Keratinocyte (primary cell): ENCODE results near the gene CRB2. TPM values are rescaled to one million over a fixed set of nuclear protein-coding genes. Genes with fewer than 3 reads are reported as not detected.

Experiments used
- DNase-seq: peaks from one replicate; pipeline ENCODE4 v3.0.0-alpha.2; 2011; ENCODE audit warnings: low read depth, missing footprints, low spot score
- FAIRE-seq: peaks from 2 replicates; lab custom pipeline; 2011; peaks lifted over from hg19 to GRCh38; lab: Jason Lieb, UNC
- H2AFZ ChIP-seq: 2 replicates; pipeline ENCODE4 v1.6.0; 2012; ENCODE audit warnings: low read length, control low read depth, inconsistent platforms; ENCODE audit not compliant: control insufficient read depth
- H3K27ac ChIP-seq: 2 replicates; pipeline ENCODE4 v1.5.1; 2011; ENCODE audit warnings: low read length; ENCODE audit not compliant: control insufficient read depth, insufficient read depth
- H3K27me3 ChIP-seq: 3 replicates; pipeline ENCODE4 v1.6.0; 2011; ENCODE audit warnings: low read length; ENCODE audit not compliant: control insufficient read depth, insufficient read depth; ENCODE audit errors: extremely low read depth
- H3K36me3 ChIP-seq, 2 experiments: 2 replicates in 1 of 2; 3 replicates in 1 of 2; pipeline ENCODE4 v1.5.1; 2011; ENCODE audit warnings: low read length in 2 of 2, mild to moderate bottlenecking in 1 of 2; ENCODE audit not compliant: control insufficient read depth in 2 of 2, insufficient read depth in 2 of 2; ENCODE audit errors: extremely low read depth in 1 of 2
- H3K4me1 ChIP-seq: 3 replicates; pipeline ENCODE4 v1.5.1; 2011; ENCODE audit warnings: low read length; ENCODE audit not compliant: control insufficient read depth, insufficient read depth; ENCODE audit errors: extremely low read depth
- H3K4me2 ChIP-seq: 3 replicates; pipeline ENCODE4 v1.6.0; 2011; ENCODE audit warnings: low read depth, low read length; ENCODE audit not compliant: control insufficient read depth, insufficient read depth; ENCODE audit errors: extremely low read depth
- H3K4me3 ChIP-seq, 3 experiments: fragments of 200-600 bp in 1 of 3; sonication (generic) in 1 of 3; 2 replicates in 2 of 3; 3 replicates in 1 of 3; pipeline ENCODE4 v1.5.1; 2011 to 2016; ENCODE audit warnings: low read length in 3 of 3, mild to moderate bottlenecking in 3 of 3, control low read depth in 2 of 3, inconsistent platforms in 1 of 3, low read depth in 1 of 3, mixed read lengths in 1 of 3, mixed run types in 1 of 3, moderate library complexity in 1 of 3; ENCODE audit not compliant: control insufficient read depth in 2 of 3, insufficient read depth in 2 of 3; ENCODE audit errors: extremely low read depth in 1 of 3
- H3K79me2 ChIP-seq: 2 replicates; pipeline ENCODE4 v1.6.0; 2012; ENCODE audit warnings: low read length; ENCODE audit not compliant: control insufficient read depth, insufficient read depth
- H3K9ac ChIP-seq: 3 replicates; pipeline ENCODE4 v1.6.0; 2011; ENCODE audit warnings: low read length; ENCODE audit not compliant: control insufficient read depth, insufficient read depth; ENCODE audit errors: extremely low read depth
- H3K9me1 ChIP-seq: 3 replicates; pipeline ENCODE4 v1.6.0; 2011; ENCODE audit warnings: low read length; ENCODE audit not compliant: control insufficient read depth, insufficient read depth; ENCODE audit errors: extremely low read depth
- H3K9me3 ChIP-seq: 2 replicates; pipeline ENCODE4 v1.5.1; 2012; ENCODE audit warnings: low read depth, low read length; ENCODE audit not compliant: control insufficient read depth
- H4K20me1 ChIP-seq: 3 replicates; pipeline ENCODE4 v1.6.0; 2011; ENCODE audit warnings: low read length; ENCODE audit not compliant: control insufficient read depth, insufficient read depth; ENCODE audit errors: extremely low read depth
- EZH2 ChIP-seq: IDR thresholded peaks from one replicate; pipeline ENCODE4 v1.6.1; 2012; ENCODE audit warnings: inconsistent platforms, mild to moderate bottlenecking, low read length, moderate library complexity
- dilution Hi-C: fragments of 300-500 bp; cut with MboI; formaldehyde crosslinking; loops from one replicate; pipeline ENCODE4 v1.7.0; 2020; ENCODE audit warnings: low sequenced_read_pairs; ENCODE audit not compliant: extremely low pct_ligation_motif_present
- polyA plus RNA-seq, 5 experiments: library from polyadenylated mRNA; depleted of rRNA in 3 of 5; stranded (reverse) in 3 of 5; stranded (forward) in 1 of 5; unstranded in 1 of 5; fragments of >200 nt; gene quantifications; 1 replicate in 1 of 5; 2 replicates in 3 of 5; 3 replicates in 1 of 5; pipeline versions ENCODE4 v1.2.1 to v1.2.3, GENCODE V29; 2011 to 2012; ENCODE audit warnings: missing spikeins in 2 of 5, low read depth in 1 of 5, low replicate concordance in 1 of 5
- TF ChIP-seq, protein P1 (sequence below), 3 experiments: IDR thresholded peaks in 1 of 3; conservative IDR thresholded peaks in 1 of 3; optimal IDR thresholded peaks in 1 of 3; 2 replicates in 2 of 3; 3 replicates in 1 of 3; pipeline versions ENCODE3 to v1.5.1; 2011; ENCODE audit warnings: low read length in 3 of 3, mild to moderate bottlenecking in 3 of 3, moderate library complexity in 2 of 3, control low read depth in 1 of 3, inconsistent platforms in 1 of 3; ENCODE audit not compliant: insufficient read depth in 2 of 3; ENCODE audit errors: extremely low read depth in 1 of 3

CRB2 gene
- polyA plus RNA-seq, 1 donor (not counting 4 experiments of a cell fraction or from before 2014, with no cell fraction given), result not detected

DNA sequence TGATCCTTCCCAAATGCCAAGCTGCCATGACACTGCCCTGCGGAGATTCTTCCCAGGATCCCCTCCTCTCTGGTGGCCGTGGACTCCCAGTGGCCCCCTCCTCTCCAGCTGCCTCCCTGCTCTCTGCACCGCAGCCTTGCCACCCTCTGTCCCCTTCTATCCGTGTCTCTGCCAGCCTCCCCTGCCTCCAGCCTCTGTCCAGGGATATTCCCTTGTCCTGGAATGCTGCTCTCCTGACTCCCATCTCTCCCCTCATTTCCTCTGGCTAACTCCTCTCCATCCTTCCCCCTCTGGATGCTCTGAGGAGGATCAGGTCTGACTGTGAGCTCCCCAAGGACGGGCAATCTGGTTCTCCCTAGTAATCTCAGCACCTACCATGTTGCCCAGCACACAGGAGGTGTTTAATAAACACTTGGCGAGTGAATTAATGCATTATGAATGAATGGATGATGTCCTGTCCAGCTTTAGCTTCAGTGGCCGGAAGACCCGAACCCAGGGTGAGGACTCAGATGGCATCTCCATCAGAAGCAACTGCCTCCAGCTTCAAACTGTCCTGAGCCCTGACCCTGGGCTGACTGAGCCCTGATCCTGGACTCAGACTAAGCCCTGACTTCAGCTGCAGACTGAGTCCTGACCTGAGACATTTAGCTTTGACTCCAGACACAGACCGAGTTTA lies 7.5 kb upstream of the CRB2 start:
- dilution Hi-C loops, result no loop called here
- H3K9me3 ChIP-seq, result no peaks in the 10 kb centered on the region
- H3K4me2 ChIP-seq, result peak overlapping the region; percentile 49
- no peak overlapping the region for H3K9ac ChIP-seq
- H3K27me3 ChIP-seq, result peaks cover 10% of the 10 kb centered on the region
- H3K4me3 ChIP-seq, result no peak overlapping the region
- no peaks in the 10 kb centered on the region for H4K20me1 ChIP-seq
- FAIRE-seq (no peak), DNase-seq (no peak)
- no peaks in the 10 kb centered on the region for H3K36me3 ChIP-seq
- TF ChIP-seq EZH2, result no peak
- TF ChIP-seq, protein P1, sequence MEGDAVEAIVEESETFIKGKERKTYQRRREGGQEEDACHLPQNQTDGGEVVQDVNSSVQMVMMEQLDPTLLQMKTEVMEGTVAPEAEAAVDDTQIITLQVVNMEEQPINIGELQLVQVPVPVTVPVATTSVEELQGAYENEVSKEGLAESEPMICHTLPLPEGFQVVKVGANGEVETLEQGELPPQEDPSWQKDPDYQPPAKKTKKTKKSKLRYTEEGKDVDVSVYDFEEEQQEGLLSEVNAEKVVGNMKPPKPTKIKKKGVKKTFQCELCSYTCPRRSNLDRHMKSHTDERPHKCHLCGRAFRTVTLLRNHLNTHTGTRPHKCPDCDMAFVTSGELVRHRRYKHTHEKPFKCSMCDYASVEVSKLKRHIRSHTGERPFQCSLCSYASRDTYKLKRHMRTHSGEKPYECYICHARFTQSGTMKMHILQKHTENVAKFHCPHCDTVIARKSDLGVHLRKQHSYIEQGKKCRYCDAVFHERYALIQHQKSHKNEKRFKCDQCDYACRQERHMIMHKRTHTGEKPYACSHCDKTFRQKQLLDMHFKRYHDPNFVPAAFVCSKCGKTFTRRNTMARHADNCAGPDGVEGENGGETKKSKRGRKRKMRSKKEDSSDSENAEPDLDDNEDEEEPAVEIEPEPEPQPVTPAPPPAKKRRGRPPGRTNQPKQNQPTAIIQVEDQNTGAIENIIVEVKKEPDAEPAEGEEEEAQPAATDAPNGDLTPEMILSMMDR (optimal IDR thresholded peaks at IDR 0.05 in 1 of 3, IDR thresholded peaks at IDR 0.05 in 1 of 3, conservative IDR thresholded peaks at IDR 0.05 in 1 of 3; ENCODE audit: extremely low read depth in 1 of 3, insufficient read depth in 2 of 3, low read length in 3 of 3), result no peak
- no peaks in the 10 kb centered on the region for H3K79me2 ChIP-seq
- peaks cover 21% of the 10 kb centered on the region for H3K4me1 ChIP-seq
- peaks cover 2% of the 10 kb centered on the region for H3K9me1 ChIP-seq
- no peak overlapping the region for H3K27ac ChIP-seq
- H2AFZ ChIP-seq, result no peak overlapping the region

- no peak for FAIRE-seq
- dilution Hi-C loops, result no loop called here
- Histone ChIP-seq H3K4me2 (no peak overlapping the region), H3K4me1 (peaks cover 16% of the 10 kb centered on the region), H3K9me3 (no peaks in the 10 kb centered on the region), H2AFZ (no peak overlapping the region), H3K9me1 (no peaks in the 10 kb centered on the region), H3K9ac (no peak overlapping the region), H3K79me2 (no peaks in the 10 kb centered on the region), H3K27ac (no peak overlapping the region), H3K4me3 (no peak overlapping the region), H3K36me3 (no peaks in the 10 kb centered on the region), H3K27me3 (peaks cover 15% of the 10 kb centered on the region), H4K20me1 (no peaks in the 10 kb centered on the region)
- TF ChIP-seq, protein P1 (optimal IDR thresholded peaks at IDR 0.05 in 1 of 3, IDR thresholded peaks at IDR 0.05 in 1 of 3, conservative IDR thresholded peaks at IDR 0.05 in 1 of 3; ENCODE audit: extremely low read depth in 1 of 3, insufficient read depth in 2 of 3, low read length in 3 of 3), result no peak
- TF ChIP-seq EZH2, result no peak
- DNase-seq, result no peak
Measured at GRCh38 chr9:123349033-123349432, 7.0 kb upstream of the CRB2 start.
